HG02759 (cell line): ENCODE results near the gene SPECC1.
A peak's percentile ranks its signal among the peaks of the same experiment; 100 is the strongest.
"Not testable (repeated sequence)": the region's sequence is repeated elsewhere in the genome, so short reads cannot be mapped to it uniquely, and the experiment has no call there.

Experiments used
- ATAC-seq: cut with Tn5 transposase; IDR thresholded peaks from one replicate; pipeline ENCODE4 v1.9.1; 2021; ENCODE audit warnings: mild to moderate bottlenecking, moderate library complexity; ENCODE audit not compliant: unreplicated experiment

SPECC1 gene

GRCh38 chr17:20225162-20226115 lies 216.3 kb downstream of the SPECC1 start:
- ATAC-seq, result no peak

- ATAC-seq, result peak; percentile 69
Observed at GRCh38 chr17:20226814-20227482, 217.8 kb downstream of the SPECC1 start.

- not testable (repeated sequence) for ATAC-seq
Observed at GRCh38 chr17:20227720-20228370, 218.7 kb downstream of the SPECC1 start.

GRCh38 chr17:20228410-20228809 lies 219.3 kb downstream of the SPECC1 start:
- no peak for ATAC-seq

- no peak for ATAC-seq
Observed at GRCh38 chr17:20228860-20229259, 219.7 kb downstream of the SPECC1 start.

- no peak for ATAC-seq
Observed at GRCh38 chr17:20230924-20231323, 221.8 kb downstream of the SPECC1 start.

GRCh38 chr17:20232611-20233010 lies 223.5 kb downstream of the SPECC1 start:
- no peak for ATAC-seq

GRCh38 chr17:20234276-20234675 lies 225.1 kb downstream of the SPECC1 start:
- ATAC-seq, result no peak

- no peak for ATAC-seq
Observed at GRCh38 chr17:20235747-20236146, 226.6 kb downstream of the SPECC1 start.

- ATAC-seq, result no peak
Observed at GRCh38 chr17:20236578-20237227, 227.5 kb downstream of the SPECC1 start.

GRCh38 chr17:20239776-20240175 lies 230.6 kb downstream of the SPECC1 start:
- not testable (repeated sequence) for ATAC-seq

GRCh38 chr17:20241855-20242254 lies 232.7 kb downstream of the SPECC1 start:
- ATAC-seq, result no peak

GRCh38 chr17:20242271-20242670 lies 233.1 kb downstream of the SPECC1 start:
- ATAC-seq, result no peak

- no peak for ATAC-seq
Observed at GRCh38 chr17:20243524-20243923, 234.4 kb downstream of the SPECC1 start.

GRCh38 chr17:20244671-20245070 lies 235.5 kb downstream of the SPECC1 start:
- ATAC-seq, result no peak

- ATAC-seq, result no peak
Observed at GRCh38 chr17:20246692-20247091, 237.5 kb downstream of the SPECC1 start.

- ATAC-seq, result no peak
Observed at GRCh38 chr17:20253323-20253722, 244.2 kb downstream of the SPECC1 start.

- ATAC-seq, result no peak
Observed at GRCh38 chr17:20254541-20254940, 245.4 kb downstream of the SPECC1 start.

- ATAC-seq, result no peak
Observed at GRCh38 chr17:20256144-20256543, 247.0 kb downstream of the SPECC1 start.

- no peak for ATAC-seq
Observed at GRCh38 chr17:20257008-20257407, 247.8 kb downstream of the SPECC1 start.

- no peak for ATAC-seq
Observed at GRCh38 chr17:20257798-20258197, 248.6 kb downstream of the SPECC1 start.
